ELF-1 (cell line): ENCODE results near the gene GNRH2.
"Not testable (repeated sequence)": the region's sequence is repeated elsewhere in the genome, so short reads cannot be mapped to it uniquely, and the experiment has no call there.

Experiments used
- DNase-seq: peaks from one replicate; pipeline ENCODE4 v3.0.0-alpha.2; 2016; ENCODE audit warnings: low read depth, low spot score

Gene GNRH2

GRCh38 chr20:3043322-3043721, at the start of gene GNRH2:
Gene GNRH2, plus strand, starts transcription at chr20:3043622. Its CDS starts 793 bp downstream, at chr20:3044415.
- no peak for DNase-seq

- DNase-seq = no peak
Measured at GRCh38 chr20:2995796-2996195, 47.6 kb upstream of the GNRH2 start.

GRCh38 chr20:2998728-2999127, 44.7 kb upstream of the GNRH2 start:
- DNase-seq = no peak

- no peak for DNase-seq
Measured at GRCh38 chr20:3000852-3001523, 42.4 kb upstream of the GNRH2 start.

GRCh38 chr20:3003416-3003815, 40.0 kb upstream of the GNRH2 start:
- DNase-seq = no peak

GRCh38 chr20:3010985-3011723, 32.3 kb upstream of the GNRH2 start:
- no peak for DNase-seq

- no peak for DNase-seq
Measured at GRCh38 chr20:3011752-3012151, 31.7 kb upstream of the GNRH2 start.

- no peak for DNase-seq
Measured at GRCh38 chr20:3013771-3014170, 29.7 kb upstream of the GNRH2 start.

GRCh38 chr20:3014179-3014578, 29.2 kb upstream of the GNRH2 start:
- DNase-seq = no peak

- DNase-seq = no peak
Measured at GRCh38 chr20:3014662-3015061, 28.8 kb upstream of the GNRH2 start.

- DNase-seq = not testable (repeated sequence)
Measured at GRCh38 chr20:3015302-3015701, 28.1 kb upstream of the GNRH2 start.

GRCh38 chr20:3021327-3021726, 22.1 kb upstream of the GNRH2 start:
- DNase-seq = no peak

- no peak for DNase-seq
Measured at GRCh38 chr20:3021777-3022176, 21.6 kb upstream of the GNRH2 start.

- peak; percentile 55 for DNase-seq
Measured at GRCh38 chr20:3022559-3023490, 20.6 kb upstream of the GNRH2 start.

GRCh38 chr20:3027987-3028386, 15.4 kb upstream of the GNRH2 start:
- DNase-seq = no peak

- no peak for DNase-seq
Measured at GRCh38 chr20:3031524-3032147, 11.8 kb upstream of the GNRH2 start.

GRCh38 chr20:3032624-3033023, 10.8 kb upstream of the GNRH2 start:
- DNase-seq = no peak

GRCh38 chr20:3037654-3038053, 5.8 kb upstream of the GNRH2 start:
- no peak for DNase-seq

- no peak for DNase-seq
Measured at GRCh38 chr20:3038454-3038853, 5.0 kb upstream of the GNRH2 start.

GRCh38 chr20:3039426-3039825, 4.0 kb upstream of the GNRH2 start:
- no peak for DNase-seq

GRCh38 chr20:3040086-3040485, 3.3 kb upstream of the GNRH2 start:
- DNase-seq = no peak
